Osteoblast (primary cell): ENCODE measurements around the gene TBCD. TPM values are rescaled to one million over a fixed set of nuclear protein-coding genes. Genes with fewer than 3 reads are reported as not detected.

ENCODE experiments used
- DNase-seq: peaks from one replicate; pipeline ENCODE4 v3.0.0; 2011; ENCODE audit warnings: low spot score, mixed read lengths; ENCODE audit not compliant: insufficient read length; ENCODE audit errors: missing footprints
- H2AFZ ChIP-seq: 2 replicates; pipeline ENCODE4 v1.6.0; 2011; ENCODE audit warnings: mild to moderate bottlenecking, low read length
- H3K27ac ChIP-seq: 2 replicates; pipeline ENCODE4 v1.5.1; 2011; ENCODE audit warnings: mild to moderate bottlenecking, low read depth, low read length, moderate library complexity
- H3K27me3 ChIP-seq: 2 replicates; pipeline ENCODE4 v1.6.0; 2012; ENCODE audit warnings: mild to moderate bottlenecking, control low read depth, inconsistent platforms, low read length, moderate library complexity; ENCODE audit not compliant: insufficient read depth
- H3K36me3 ChIP-seq: 2 replicates; pipeline ENCODE4 v1.5.1; 2011; ENCODE audit warnings: mild to moderate bottlenecking, low read length, control low read depth, moderate library complexity; ENCODE audit not compliant: insufficient read depth
- H3K4me1 ChIP-seq: 2 replicates; pipeline ENCODE4 v1.5.1; 2011; ENCODE audit warnings: mild to moderate bottlenecking, low read length, control low read depth, moderate library complexity; ENCODE audit not compliant: insufficient read depth
- H3K4me2 ChIP-seq: 2 replicates; pipeline ENCODE4 v1.6.0; 2011; ENCODE audit warnings: mild to moderate bottlenecking, low read length; ENCODE audit not compliant: insufficient read depth
- H3K4me3 ChIP-seq: fragments of 200-600 bp; sonication (generic); 3 replicates; pipeline ENCODE4 v1.5.1; 2012; ENCODE audit warnings: mild to moderate bottlenecking, low read length, inconsistent platforms; ENCODE audit not compliant: insufficient read depth
- H3K79me2 ChIP-seq: 2 replicates; pipeline ENCODE4 v1.6.0; 2012; ENCODE audit warnings: mild to moderate bottlenecking, low read length, control low read depth, inconsistent platforms; ENCODE audit not compliant: insufficient read depth
- H3K9me3 ChIP-seq: 2 replicates; pipeline ENCODE4 v1.5.1; 2011; ENCODE audit warnings: low read depth, low read length, control low read depth
- H4K20me1 ChIP-seq: 2 replicates; pipeline ENCODE4 v1.6.0; 2012; ENCODE audit warnings: mild to moderate bottlenecking, low read length, control low read depth; ENCODE audit not compliant: insufficient read depth
- total RNA-seq: library from RNA; depleted of rRNA; stranded (reverse); fragments of >200 nt; gene quantifications from 2 replicates; pipeline ENCODE4 v1.2.3, GENCODE V29; 2012
- TF ChIP-seq, protein P1 (sequence below): IDR thresholded peaks from 2 replicates; pipeline ENCODE4 v1.5.1; 2011; ENCODE audit warnings: mild to moderate bottlenecking, low read depth, low read length, moderate library complexity; ENCODE audit errors: extremely low read depth

Gene TBCD
- total RNA-seq, 1 donor: 29.0 TPM

DNA sequence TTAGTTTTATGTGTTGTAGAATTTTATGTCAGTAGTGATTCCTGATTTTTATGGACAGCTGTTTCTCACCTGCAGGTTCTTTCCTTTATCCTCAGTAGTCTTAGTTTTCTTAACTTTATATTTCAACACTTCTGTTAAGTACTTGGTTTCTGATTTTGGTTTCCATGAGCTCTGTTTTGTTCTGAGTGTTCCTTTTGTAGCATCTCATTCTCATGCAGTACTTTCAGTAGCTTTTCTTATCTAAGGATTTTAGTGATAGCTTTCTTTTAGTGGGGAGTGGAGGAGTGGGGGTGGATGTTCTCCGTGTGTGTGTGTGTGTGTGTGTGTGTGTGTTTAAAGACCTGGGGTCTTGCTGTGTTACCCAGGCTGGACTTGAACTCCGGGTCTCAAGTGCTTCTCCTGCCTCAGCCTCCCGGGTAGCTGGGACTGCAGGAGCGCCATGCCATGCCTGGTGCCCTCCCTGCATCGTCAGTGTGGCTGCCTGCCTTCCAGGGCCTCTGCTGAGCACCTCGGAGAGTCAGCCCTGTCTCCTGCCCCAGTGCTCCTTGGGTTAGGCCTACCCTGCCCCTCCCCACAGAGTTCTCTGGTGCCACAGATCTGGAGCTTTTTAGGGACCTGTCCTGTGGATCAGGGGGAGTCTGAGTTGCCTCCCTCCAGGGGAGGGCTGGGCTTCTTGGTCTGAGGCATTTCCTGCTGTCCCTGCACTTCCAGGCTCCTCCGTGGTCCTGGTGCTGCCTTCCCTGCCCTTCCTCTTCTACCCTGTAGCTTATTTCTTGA, 92.2 kb downstream of the TBCD start:
- Histone ChIP-seq H2AFZ (no peak overlapping the region), H3K79me2 (no peaks in the 10 kb centered on the region), H3K27me3 (no peaks in the 10 kb centered on the region), H3K9me3 (no peaks in the 10 kb centered on the region), H3K27ac (no peak overlapping the region), H3K36me3 (no peaks in the 10 kb centered on the region), H3K4me2 (no peak overlapping the region), H4K20me1 (no peaks in the 10 kb centered on the region), H3K4me1 (no peaks in the 10 kb centered on the region), H3K4me3 (no peak overlapping the region)
- TF ChIP-seq, protein P1, sequence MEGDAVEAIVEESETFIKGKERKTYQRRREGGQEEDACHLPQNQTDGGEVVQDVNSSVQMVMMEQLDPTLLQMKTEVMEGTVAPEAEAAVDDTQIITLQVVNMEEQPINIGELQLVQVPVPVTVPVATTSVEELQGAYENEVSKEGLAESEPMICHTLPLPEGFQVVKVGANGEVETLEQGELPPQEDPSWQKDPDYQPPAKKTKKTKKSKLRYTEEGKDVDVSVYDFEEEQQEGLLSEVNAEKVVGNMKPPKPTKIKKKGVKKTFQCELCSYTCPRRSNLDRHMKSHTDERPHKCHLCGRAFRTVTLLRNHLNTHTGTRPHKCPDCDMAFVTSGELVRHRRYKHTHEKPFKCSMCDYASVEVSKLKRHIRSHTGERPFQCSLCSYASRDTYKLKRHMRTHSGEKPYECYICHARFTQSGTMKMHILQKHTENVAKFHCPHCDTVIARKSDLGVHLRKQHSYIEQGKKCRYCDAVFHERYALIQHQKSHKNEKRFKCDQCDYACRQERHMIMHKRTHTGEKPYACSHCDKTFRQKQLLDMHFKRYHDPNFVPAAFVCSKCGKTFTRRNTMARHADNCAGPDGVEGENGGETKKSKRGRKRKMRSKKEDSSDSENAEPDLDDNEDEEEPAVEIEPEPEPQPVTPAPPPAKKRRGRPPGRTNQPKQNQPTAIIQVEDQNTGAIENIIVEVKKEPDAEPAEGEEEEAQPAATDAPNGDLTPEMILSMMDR: no peak
- DNase-seq: peak; percentile 19

DNA sequence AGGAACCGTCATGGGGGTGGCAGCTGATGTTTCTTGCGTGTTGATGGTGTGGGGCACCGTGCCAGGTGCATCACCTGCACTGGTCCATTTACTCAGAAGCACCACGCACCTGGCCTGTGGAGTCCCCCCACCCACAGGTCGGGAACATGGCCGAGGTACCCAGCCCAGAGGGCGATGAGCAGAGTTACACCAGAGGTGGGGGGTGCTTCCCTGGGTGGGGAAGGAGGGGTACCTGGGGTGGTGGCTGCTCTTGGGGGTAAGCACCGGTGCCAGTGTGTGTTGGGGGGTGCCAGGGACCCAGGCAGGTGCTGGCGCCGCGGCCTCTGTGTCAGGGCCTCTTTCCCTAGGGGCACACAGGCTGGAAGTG, 92.9 kb downstream of the TBCD start:
- H3K4me3 ChIP-seq: no peak overlapping the region

DNA sequence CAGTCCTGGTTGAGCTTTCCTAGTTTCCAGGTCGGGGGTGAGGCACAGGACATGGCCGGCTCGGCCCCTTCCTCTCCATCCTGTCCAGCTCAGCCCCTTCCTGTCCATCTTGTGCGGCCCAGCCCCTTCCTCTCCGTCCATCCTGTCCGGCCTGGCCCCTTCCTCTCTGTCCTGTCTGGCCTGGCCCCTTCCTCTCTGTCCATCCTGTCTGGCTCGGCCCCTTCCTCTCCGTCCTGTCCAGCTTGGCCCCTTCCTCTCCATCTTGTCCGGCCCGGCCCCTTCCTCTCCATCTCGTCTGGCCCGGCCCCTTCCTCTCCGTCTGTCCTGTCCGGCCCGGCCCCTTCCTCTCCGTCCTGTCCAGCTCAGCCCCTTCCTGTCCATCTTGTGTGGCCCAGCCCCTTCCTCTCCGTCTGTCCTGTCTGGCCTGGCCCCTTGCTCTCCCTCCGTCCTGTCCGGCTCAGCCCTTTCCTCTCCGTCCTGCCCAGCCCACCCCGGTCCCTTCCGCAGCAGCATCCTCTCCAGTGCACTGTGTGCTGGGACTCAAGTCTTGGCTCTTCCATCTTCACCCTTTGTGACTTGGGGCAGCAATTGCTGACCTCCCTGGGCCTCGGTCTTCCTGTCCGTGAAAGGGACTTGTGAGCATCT, 93.4 kb downstream of the TBCD start:
- H3K79me2 ChIP-seq: peaks cover 4% of the 10 kb centered on the region
- DNase-seq: peak; percentile 2
- H3K4me3 ChIP-seq: no peak overlapping the region
- H3K4me2 ChIP-seq: no peak overlapping the region
- no peaks in the 10 kb centered on the region for H3K27me3 ChIP-seq
- TF ChIP-seq, protein P1: no peak
- no peak overlapping the region for H2AFZ ChIP-seq
- no peaks in the 10 kb centered on the region for H3K4me1 ChIP-seq
- H3K9me3 ChIP-seq: no peaks in the 10 kb centered on the region
- H3K36me3 ChIP-seq: no peaks in the 10 kb centered on the region
- H4K20me1 ChIP-seq: no peaks in the 10 kb centered on the region
- H3K27ac ChIP-seq: no peak overlapping the region

More for the DNA sequence above, 92.9 kb downstream of the TBCD start:
- Histone ChIP-seq H3K79me2 (peaks cover 2% of the 10 kb centered on the region), H3K27ac (no peak overlapping the region), H3K27me3 (no peaks in the 10 kb centered on the region), H2AFZ (no peak overlapping the region), H3K4me1 (no peaks in the 10 kb centered on the region), H3K4me2 (no peak overlapping the region), H4K20me1 (no peaks in the 10 kb centered on the region), H3K9me3 (no peaks in the 10 kb centered on the region), H3K36me3 (no peaks in the 10 kb centered on the region)
- TF ChIP-seq, protein P1: no peak
- DNase-seq: peak; percentile 46

DNA sequence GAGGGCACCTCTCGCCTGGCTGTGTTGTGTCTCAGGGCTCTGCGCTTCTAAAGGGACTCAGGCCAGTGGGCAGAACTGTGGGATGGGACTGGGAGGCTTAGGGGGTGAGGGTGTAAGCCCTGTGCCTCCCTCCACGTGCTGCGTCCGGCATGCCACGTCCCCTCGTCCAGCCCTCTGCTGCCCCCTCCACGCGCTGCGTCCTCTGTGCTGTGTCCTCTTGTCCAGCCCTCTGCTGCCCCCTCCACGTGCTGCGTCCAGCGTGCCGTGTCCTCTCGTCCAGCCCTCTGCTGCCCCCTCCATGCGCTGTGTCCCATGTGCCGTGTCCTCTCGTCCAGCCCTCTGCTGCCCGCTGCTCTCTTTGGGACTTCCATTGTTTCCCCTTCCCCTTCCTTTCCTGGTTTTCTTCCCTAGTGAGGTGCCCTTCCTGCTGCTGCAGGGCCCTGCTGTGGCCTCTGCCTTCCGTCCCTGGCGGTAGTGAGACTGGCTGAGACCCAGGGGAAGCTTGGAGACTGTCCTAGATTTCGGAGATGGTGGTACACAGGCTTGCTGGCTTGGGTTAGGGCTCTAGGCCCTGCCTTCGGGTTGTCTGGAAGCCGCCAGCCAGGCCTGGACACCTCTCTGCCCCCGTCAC, 94.3 kb downstream of the TBCD start:
- peak; percentile 61 for DNase-seq
- H2AFZ ChIP-seq: no peak overlapping the region
- no peak overlapping the region for H3K27ac ChIP-seq
- peaks cover 6% of the 10 kb centered on the region for H3K79me2 ChIP-seq
- H3K27me3 ChIP-seq: no peaks in the 10 kb centered on the region
- no peaks in the 10 kb centered on the region for H3K9me3 ChIP-seq
- no peak overlapping the region for H3K4me3 ChIP-seq
- TF ChIP-seq, protein P1: no peak
- H3K4me2 ChIP-seq: no peak overlapping the region
- H3K4me1 ChIP-seq: no peaks in the 10 kb centered on the region
- no peaks in the 10 kb centered on the region for H4K20me1 ChIP-seq
- H3K36me3 ChIP-seq: no peaks in the 10 kb centered on the region
